HG03108 (cell line): ENCODE data around the gene CUTA.

Experiments used
- ATAC-seq: cut with Tn5 transposase; IDR thresholded peaks from one replicate; pipeline ENCODE4 v1.9.1; 2021; ENCODE audit warnings: moderate library complexity; ENCODE audit not compliant: unreplicated experiment

CUTA gene, protein sequence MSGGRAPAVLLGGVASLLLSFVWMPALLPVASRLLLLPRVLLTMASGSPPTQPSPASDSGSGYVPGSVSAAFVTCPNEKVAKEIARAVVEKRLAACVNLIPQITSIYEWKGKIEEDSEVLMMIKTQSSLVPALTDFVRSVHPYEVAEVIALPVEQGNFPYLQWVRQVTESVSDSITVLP

GRCh38 chr6:33417903-33418689, at the start of gene CUTA:
CUTA (minus strand) TSS chr6:33418107; CDS start chr6:33418000, 107 bp downstream.
- ATAC-seq, result peak; percentile 84

GRCh38 chr6:33467091-33467490, 49.2 kb upstream of the CUTA start:
- ATAC-seq, result no peak

DNA sequence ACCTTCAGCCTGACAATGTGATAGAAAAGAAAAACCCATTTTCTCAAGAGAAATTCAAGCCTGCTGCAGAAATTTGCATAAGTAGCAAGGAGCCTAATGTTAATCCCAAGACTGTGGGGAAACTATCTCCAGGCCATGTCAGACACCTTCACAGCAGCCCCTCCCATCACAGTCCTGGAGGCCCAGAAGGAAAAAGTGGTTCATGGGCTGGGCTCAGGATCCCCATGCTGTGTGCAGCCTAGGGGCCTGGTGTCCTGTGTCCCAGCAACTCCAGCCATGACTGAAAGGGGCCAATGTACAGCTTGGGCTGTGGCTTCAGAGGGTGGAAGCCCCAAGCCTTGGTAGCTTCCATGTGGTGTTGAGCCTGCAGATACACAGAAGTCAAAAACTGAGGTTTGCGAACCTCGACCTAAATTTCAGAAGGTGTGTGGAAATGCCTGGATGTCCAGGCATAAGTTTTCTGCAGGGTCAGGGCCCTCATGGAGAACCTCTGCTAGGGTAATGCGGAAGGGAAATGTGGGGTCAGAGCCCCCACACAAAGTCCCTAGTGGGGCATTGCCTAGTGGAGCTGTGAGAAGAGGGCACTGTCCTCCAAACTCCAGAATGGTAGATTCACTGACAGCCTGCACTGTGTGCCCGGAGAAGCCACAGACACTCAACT, 48.3 kb upstream of the CUTA start:
- no peak for ATAC-seq

DNA sequence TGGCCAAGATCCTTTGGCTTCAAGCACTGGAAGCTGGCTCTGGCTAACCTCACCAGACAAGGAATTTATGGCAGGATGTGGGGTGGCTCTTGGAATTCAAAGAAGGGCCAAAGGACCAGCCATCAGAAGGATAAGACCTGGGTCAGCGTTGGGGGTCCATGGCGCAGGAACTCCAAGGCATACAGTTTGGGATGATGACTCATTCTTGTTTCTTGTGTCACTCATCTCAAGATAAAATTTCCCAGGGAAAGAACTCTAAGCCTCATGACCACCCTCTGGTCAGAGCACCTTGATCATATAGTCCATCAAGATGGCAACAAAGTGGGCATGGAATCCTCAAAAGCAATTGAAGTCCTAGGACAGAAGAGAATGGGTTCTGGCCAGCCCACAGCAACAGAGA, 41.3 kb upstream of the CUTA start:
- ATAC-seq, result no peak

DNA sequence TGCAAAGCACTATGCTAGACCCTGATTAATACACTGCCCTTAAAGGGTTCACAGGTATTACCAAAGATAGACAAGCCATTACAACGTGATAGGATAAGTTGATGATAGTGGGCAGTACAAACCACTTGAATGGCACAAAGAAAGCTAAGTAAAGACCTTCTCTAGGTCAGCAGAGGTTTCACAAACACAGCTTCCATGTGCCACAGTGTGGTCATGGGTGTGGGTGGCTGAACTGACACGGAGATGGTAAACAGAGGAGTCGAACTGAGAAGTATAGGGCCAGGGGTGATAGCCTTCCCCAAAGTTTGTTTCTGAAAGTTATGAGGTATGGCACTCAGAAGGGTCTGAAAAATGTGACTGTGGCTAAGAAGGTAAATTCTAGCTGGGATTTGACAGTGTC, 40.8 kb upstream of the CUTA start:
- no peak for ATAC-seq

- no peak for ATAC-seq
These were observed 38.2 kb upstream of the CUTA start for GRCh38 chr6:33456156-33456555.

DNA sequence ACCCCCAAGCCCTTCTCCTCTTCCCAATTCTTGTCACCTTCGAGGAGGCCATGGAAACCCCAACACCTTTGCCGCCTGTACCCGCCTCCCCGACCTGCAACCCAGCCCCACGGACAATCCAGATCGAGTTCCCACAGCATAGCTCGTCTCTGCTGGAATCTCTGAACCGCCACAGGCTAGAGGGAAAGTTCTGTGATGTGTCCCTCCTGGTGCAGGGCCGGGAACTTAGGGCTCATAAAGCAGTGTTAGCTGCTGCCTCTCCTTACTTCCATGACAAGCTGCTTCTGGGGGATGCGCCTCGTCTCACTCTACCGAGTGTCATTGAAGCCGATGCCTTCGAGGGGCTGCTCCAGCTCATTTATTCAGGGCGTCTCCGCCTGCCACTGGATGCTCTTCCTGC, 37.1 kb upstream of the CUTA start:
- no peak for ATAC-seq

GRCh38 chr6:33454009-33454946, 36.4 kb upstream of the CUTA start, which contains the start of gene ZBTB9:
ZBTB9 (plus strand) TSS chr6:33454576; CDS start chr6:33455101, 525 bp downstream.
- ATAC-seq, result peak; percentile 98

DNA sequence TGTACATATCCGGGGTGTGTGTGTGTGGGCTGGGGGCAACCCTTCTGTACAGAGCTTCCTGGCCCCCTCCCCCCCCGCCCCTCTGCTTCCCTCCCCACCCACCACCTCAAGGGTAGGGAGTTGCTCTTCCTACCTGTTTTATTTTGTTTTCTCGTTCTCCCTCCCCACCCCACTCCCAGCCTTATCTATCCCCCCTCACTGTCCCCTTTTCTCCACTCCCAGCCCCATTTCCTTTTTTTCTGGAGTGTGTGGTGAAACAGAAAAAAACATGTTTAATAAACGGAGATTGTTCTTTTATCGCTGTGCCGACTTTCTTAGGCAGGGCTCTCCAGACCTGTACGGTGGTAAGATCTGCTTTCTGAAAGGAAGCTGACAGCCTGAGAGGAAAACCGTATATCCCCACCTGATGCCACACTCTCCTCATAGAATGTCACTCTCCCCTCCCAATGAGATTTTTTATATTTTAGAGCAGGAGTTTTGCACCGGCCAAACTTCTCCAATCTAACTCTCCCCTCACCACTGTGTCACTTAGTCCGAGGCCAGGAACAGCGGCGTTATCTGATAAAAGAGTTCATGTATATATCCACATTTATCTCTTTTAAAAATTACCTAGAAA, 35.6 kb upstream of the CUTA start:
- ATAC-seq, result no peak

DNA sequence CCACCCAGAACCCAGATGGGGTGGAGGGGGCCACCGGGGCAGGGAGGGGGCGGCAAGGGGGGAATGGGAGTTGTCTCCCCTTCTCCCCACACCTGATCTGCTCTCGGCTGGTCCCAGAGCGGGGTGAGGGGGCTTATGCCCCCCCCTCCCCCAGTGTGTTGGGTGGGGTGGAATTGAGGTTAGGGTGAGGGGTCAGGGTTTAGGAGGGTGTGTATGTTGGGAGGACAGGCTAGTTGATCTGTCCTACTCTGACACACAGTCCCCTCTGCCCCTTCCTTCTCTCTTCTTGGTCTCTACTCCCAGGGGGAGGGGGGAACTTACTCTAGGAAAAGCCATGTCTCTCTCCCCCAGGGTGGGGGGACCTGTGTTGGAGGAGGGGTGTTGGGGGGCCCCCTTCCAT, 34.6 kb upstream of the CUTA start:
- ATAC-seq, result no peak

- no peak for ATAC-seq
These were observed 33.7 kb upstream of the CUTA start for GRCh38 chr6:33451606-33452005.

GRCh38 chr6:33450434-33450833, 32.5 kb upstream of the CUTA start:
- ATAC-seq, result no peak

- ATAC-seq, result no peak
These were observed 28.4 kb upstream of the CUTA start for GRCh38 chr6:33446356-33446755.

- ATAC-seq, result no peak
These were observed 27.3 kb upstream of the CUTA start for GRCh38 chr6:33445119-33445603.

GRCh38 chr6:33443619-33444504, 26.0 kb upstream of the CUTA start:
- ATAC-seq, result no peak

- no peak for ATAC-seq
These were observed 25.1 kb upstream of the CUTA start for GRCh38 chr6:33443025-33443424.

- no peak for ATAC-seq
These were observed 24.4 kb upstream of the CUTA start for GRCh38 chr6:33442283-33442682.

DNA sequence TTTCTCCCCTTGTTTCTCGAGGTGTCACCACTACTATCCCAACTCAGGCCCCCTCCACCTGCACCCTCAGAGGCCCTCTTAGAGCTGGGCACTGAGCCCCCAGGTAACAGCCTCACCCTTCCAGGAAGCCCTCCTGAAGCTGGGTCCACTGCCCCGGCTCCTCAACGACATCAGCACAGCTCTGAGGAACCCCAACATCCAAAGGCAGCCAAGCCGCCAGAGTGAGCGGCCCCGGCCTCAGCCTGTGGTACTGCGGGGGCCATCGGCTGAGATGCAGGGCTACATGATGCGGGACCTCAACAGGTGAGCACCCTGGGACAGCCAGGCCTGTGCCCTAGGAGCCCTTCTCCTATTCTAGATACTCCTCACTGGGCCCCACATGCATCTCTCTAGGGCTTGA, 23.6 kb upstream of the CUTA start:
- no peak for ATAC-seq

DNA sequence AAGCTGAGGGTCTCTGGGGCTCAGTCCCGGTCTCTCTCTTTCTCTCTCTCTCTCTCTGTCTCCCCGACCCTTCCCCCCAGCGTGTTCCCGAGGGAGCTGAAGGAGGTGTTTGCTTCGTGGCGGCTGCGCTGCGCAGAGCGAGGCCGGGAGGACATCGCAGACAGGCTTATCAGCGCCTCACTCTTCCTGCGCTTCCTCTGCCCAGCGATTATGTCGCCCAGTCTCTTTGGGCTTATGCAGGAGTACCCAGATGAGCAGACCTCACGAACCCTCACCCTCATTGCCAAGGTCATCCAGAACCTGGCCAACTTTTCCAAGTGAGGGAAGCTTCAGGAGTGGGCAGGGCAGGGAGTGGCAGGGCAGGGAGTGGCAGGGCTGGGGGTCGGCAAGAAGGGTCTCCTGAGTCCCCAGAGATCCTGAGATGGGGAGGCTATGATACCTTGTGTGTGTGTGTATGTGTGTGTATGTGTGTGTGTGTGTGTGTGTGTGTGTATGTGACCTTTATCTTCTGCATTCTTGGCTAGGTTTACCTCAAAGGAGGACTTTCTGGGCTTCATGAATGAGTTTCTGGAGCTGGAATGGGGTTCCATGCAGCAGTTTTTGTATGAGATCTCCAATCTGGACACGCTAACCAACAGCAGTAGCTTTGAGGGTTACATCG, 22.9 kb upstream of the CUTA start:
- ATAC-seq, result no peak
